ENCODE results near the gene SLC41A2.

SLC41A2 gene

GRCh38 chr12:104960464-104960863 lies 2.4 kb upstream of the SLC41A2 start:
- Histone ChIP-seq H3K4me3 (ENCODE audit: low read length) (no peak overlapping the region), H2BK120ac (ENCODE audit: low read depth, low read length) (no peak overlapping the region), H3K36me3 (ENCODE audit: control insufficient read depth, insufficient read depth, low read length) (no peaks in the 10 kb centered on the region), H3K4me1 (ENCODE audit: control insufficient read depth, low read depth, low read length) (no peaks in the 10 kb centered on the region), H2AK5ac (ENCODE audit: low read length) (no peak overlapping the region), H2BK15ac (replicated peaks; ENCODE audit: low read depth) (no peak overlapping the region), H3K18ac (ENCODE audit: low read length) (no peak overlapping the region), H3K27ac (ENCODE audit: low read depth, low read length) (no peak overlapping the region), H4K8ac (ENCODE audit: low read depth, low read length) (no peak overlapping the region), H3K4ac (ENCODE audit: low read depth, low read length) (no peak overlapping the region), H3K27me3 (ENCODE audit: insufficient read depth, low read length, poor library complexity) (peaks cover 5% of the 10 kb centered on the region), H2BK5ac (ENCODE audit: low read length) (no peak overlapping the region), H3K79me2 (ENCODE audit: control insufficient read depth, insufficient read depth, low read length) (no peaks in the 10 kb centered on the region), H3K56ac (ENCODE audit: low read length) (no peak overlapping the region), H3K23ac (ENCODE audit: low read length) (no peak overlapping the region), H3K9ac (ENCODE audit: low read length) (no peak overlapping the region), H4K5ac (ENCODE audit: low read length) (no peak overlapping the region), H3K4me2 (ENCODE audit: low read length) (no peak overlapping the region), H3K79me1 (ENCODE audit: low read length) (no peaks in the 10 kb centered on the region)
- WGBS (ENCODE audit: extremely low coverage, insufficient coverage, low lambda C conversion rate), result no CpG with 5 or more reads among the region's 4 CpGs
- no peak for DNase-seq

GRCh38 chr12:104959335-104959841 lies 1.3 kb upstream of the SLC41A2 start:
- Histone ChIP-seq H2BK15ac (replicated peaks; ENCODE audit: low read depth) (no peak overlapping the region), H3K27me3 (ENCODE audit: insufficient read depth, low read length, poor library complexity) (peaks cover 5% of the 10 kb centered on the region), H3K79me2 (ENCODE audit: control insufficient read depth, insufficient read depth, low read length) (no peaks in the 10 kb centered on the region), H4K8ac (ENCODE audit: low read depth, low read length) (no peak overlapping the region), H3K27ac (ENCODE audit: low read depth, low read length) (no peak overlapping the region), H3K9ac (ENCODE audit: low read length) (no peak overlapping the region), H4K5ac (ENCODE audit: low read length) (no peak overlapping the region), H3K4me2 (ENCODE audit: low read length) (no peak overlapping the region), H2BK5ac (ENCODE audit: low read length) (no peak overlapping the region), H3K79me1 (ENCODE audit: low read length) (no peaks in the 10 kb centered on the region), H2AK5ac (ENCODE audit: low read length) (no peak overlapping the region), H3K56ac (ENCODE audit: low read length) (no peak overlapping the region), H2BK120ac (ENCODE audit: low read depth, low read length) (no peak overlapping the region), H3K4ac (ENCODE audit: low read depth, low read length) (no peak overlapping the region), H3K36me3 (ENCODE audit: control insufficient read depth, insufficient read depth, low read length) (no peaks in the 10 kb centered on the region), H3K4me3 (ENCODE audit: low read length) (no peak overlapping the region), H3K18ac (ENCODE audit: low read length) (no peak overlapping the region), H3K4me1 (ENCODE audit: control insufficient read depth, low read depth, low read length) (no peaks in the 10 kb centered on the region), H3K23ac (ENCODE audit: low read length) (no peak overlapping the region)
- no CpG with 5 or more reads among the region's 2 CpGs for WGBS (ENCODE audit: extremely low coverage, insufficient coverage, low lambda C conversion rate)
- DNase-seq, result no peak

- WGBS (ENCODE audit: extremely low coverage, insufficient coverage, low lambda C conversion rate), result no CpG with 5 or more reads among the region's 14 CpGs
- H3K4me1 ChIP-seq (ENCODE audit: control insufficient read depth, low read depth, low read length), result no peaks in the 10 kb centered on the region
- no peak overlapping the region for H2BK5ac ChIP-seq (ENCODE audit: low read length)
- no peak overlapping the region for H3K27ac ChIP-seq (ENCODE audit: low read depth, low read length)
- no peak overlapping the region for H3K18ac ChIP-seq (ENCODE audit: low read length)
- no peak overlapping the region for H3K23ac ChIP-seq (ENCODE audit: low read length)
- H3K27me3 ChIP-seq (ENCODE audit: insufficient read depth, low read length, poor library complexity), result peaks cover 5% of the 10 kb centered on the region
- no peak overlapping the region for H3K4me3 ChIP-seq (ENCODE audit: low read length)
- H3K36me3 ChIP-seq (ENCODE audit: control insufficient read depth, insufficient read depth, low read length), result no peaks in the 10 kb centered on the region
- DNase-seq, result peak; percentile 32
- no peak overlapping the region for H4K8ac ChIP-seq (ENCODE audit: low read depth, low read length)
- H4K5ac ChIP-seq (ENCODE audit: low read length), result no peak overlapping the region
- H2AK5ac ChIP-seq (ENCODE audit: low read length), result no peak overlapping the region
- peak overlapping the region; percentile 96 for H3K56ac ChIP-seq (ENCODE audit: low read length)
- H3K9ac ChIP-seq (ENCODE audit: low read length), result peak overlapping the region; percentile 81
- H2BK120ac ChIP-seq (ENCODE audit: low read depth, low read length), result no peak overlapping the region
- no peaks in the 10 kb centered on the region for H3K79me1 ChIP-seq (ENCODE audit: low read length)
- no peak overlapping the region for H3K4ac ChIP-seq (ENCODE audit: low read depth, low read length)
- no peak overlapping the region for H2BK15ac ChIP-seq (replicated peaks; ENCODE audit: low read depth)
- H3K4me2 ChIP-seq (ENCODE audit: low read length), result peak overlapping the region; percentile 88
- no peaks in the 10 kb centered on the region for H3K79me2 ChIP-seq (ENCODE audit: control insufficient read depth, insufficient read depth, low read length)
These were observed 780 bp upstream of the SLC41A2 start for GRCh38 chr12:104958805-104959334.

GRCh38 chr12:104957719-104958000 lies 430 bp downstream of the SLC41A2 start:
- Histone ChIP-seq H3K9ac (ENCODE audit: low read length) (peak overlapping the region; percentile 66), H3K4me3 (ENCODE audit: low read length) (peak overlapping the region; percentile 46), H3K23ac (ENCODE audit: low read length) (no peak overlapping the region), H2BK15ac (replicated peaks; ENCODE audit: low read depth) (no peak overlapping the region), H4K5ac (ENCODE audit: low read length) (no peak overlapping the region), H2AK5ac (ENCODE audit: low read length) (no peak overlapping the region), H3K18ac (ENCODE audit: low read length) (no peak overlapping the region), H4K8ac (ENCODE audit: low read depth, low read length) (no peak overlapping the region), H2BK120ac (ENCODE audit: low read depth, low read length) (no peak overlapping the region), H3K79me1 (ENCODE audit: low read length) (no peaks in the 10 kb centered on the region), H3K4me1 (ENCODE audit: control insufficient read depth, low read depth, low read length) (no peaks in the 10 kb centered on the region), H3K56ac (ENCODE audit: low read length) (peak overlapping the region; percentile 83), H3K4me2 (ENCODE audit: low read length) (peak overlapping the region; percentile 77), H3K4ac (ENCODE audit: low read depth, low read length) (no peak overlapping the region), H3K79me2 (ENCODE audit: control insufficient read depth, insufficient read depth, low read length) (no peaks in the 10 kb centered on the region), H3K27me3 (ENCODE audit: insufficient read depth, low read length, poor library complexity) (peaks cover 5% of the 10 kb centered on the region), H2BK5ac (ENCODE audit: low read length) (no peak overlapping the region), H3K36me3 (ENCODE audit: control insufficient read depth, insufficient read depth, low read length) (no peaks in the 10 kb centered on the region), H3K27ac (ENCODE audit: low read depth, low read length) (no peak overlapping the region)
- DNase-seq, result no peak
- no CpG with 5 or more reads among the region's 31 CpGs for WGBS (ENCODE audit: extremely low coverage, insufficient coverage, low lambda C conversion rate)

- Histone ChIP-seq H2BK15ac (replicated peaks; ENCODE audit: low read depth) (no peak overlapping the region), H3K9ac (ENCODE audit: low read length) (peak overlapping the region; percentile 66), H3K18ac (ENCODE audit: low read length) (no peak overlapping the region), H3K27me3 (ENCODE audit: insufficient read depth, low read length, poor library complexity) (peaks cover 5% of the 10 kb centered on the region), H3K4me1 (ENCODE audit: control insufficient read depth, low read depth, low read length) (no peaks in the 10 kb centered on the region), H2BK120ac (ENCODE audit: low read depth, low read length) (no peak overlapping the region), H3K4me2 (ENCODE audit: low read length) (peak overlapping the region; percentile 77), H3K27ac (ENCODE audit: low read depth, low read length) (no peak overlapping the region), H2BK5ac (ENCODE audit: low read length) (no peak overlapping the region), H2AK5ac (ENCODE audit: low read length) (no peak overlapping the region), H4K8ac (ENCODE audit: low read depth, low read length) (no peak overlapping the region), H3K56ac (ENCODE audit: low read length) (no peak overlapping the region), H3K36me3 (ENCODE audit: control insufficient read depth, insufficient read depth, low read length) (no peaks in the 10 kb centered on the region), H3K4me3 (ENCODE audit: low read length) (no peak overlapping the region), H3K4ac (ENCODE audit: low read depth, low read length) (no peak overlapping the region), H4K5ac (ENCODE audit: low read length) (no peak overlapping the region), H3K79me1 (ENCODE audit: low read length) (no peaks in the 10 kb centered on the region), H3K79me2 (ENCODE audit: control insufficient read depth, insufficient read depth, low read length) (no peaks in the 10 kb centered on the region), H3K23ac (ENCODE audit: low read length) (no peak overlapping the region)
- DNase-seq, result no peak
- WGBS (ENCODE audit: extremely low coverage, insufficient coverage, low lambda C conversion rate), result no CpG with 5 or more reads among the region's 13 CpGs
These were observed 996 bp downstream of the SLC41A2 start for GRCh38 chr12:104956870-104957718.

Data from mesendoderm (in vitro differentiated cells).